Thyroid gland (tissue), 4 donors: ENCODE data around the gene CTNNBL1.

Experiments used
- POLR2A ChIP-seq, 2 donors: fragments of 450-650 bp; IDR thresholded peaks; one replicate each; pipeline ENCODE4 v1.6.1; 2017; ENCODE audit warnings: antibody characterized with exemption in 2 of 2, mild to moderate bottlenecking in 2 of 2, moderate library complexity in 1 of 2
- TF ChIP-seq, protein P1 (sequence below), 6 experiments: fragments of 200-600 bp in 3 of 6; fragments of 450-650 bp in 3 of 6; sonication (generic) in 3 of 6; IDR thresholded peaks; one replicate each; pipeline ENCODE4 v1.5.1; 2016 to 2019; ENCODE audit warnings: antibody characterized with exemption in 6 of 6, mild to moderate bottlenecking in 2 of 6, inconsistent platforms in 1 of 6, moderate library complexity in 1 of 6

- no peak for TF ChIP-seq POLR2A (IDR thresholded peaks at IDR 0.05)
- TF ChIP-seq, protein P1, sequence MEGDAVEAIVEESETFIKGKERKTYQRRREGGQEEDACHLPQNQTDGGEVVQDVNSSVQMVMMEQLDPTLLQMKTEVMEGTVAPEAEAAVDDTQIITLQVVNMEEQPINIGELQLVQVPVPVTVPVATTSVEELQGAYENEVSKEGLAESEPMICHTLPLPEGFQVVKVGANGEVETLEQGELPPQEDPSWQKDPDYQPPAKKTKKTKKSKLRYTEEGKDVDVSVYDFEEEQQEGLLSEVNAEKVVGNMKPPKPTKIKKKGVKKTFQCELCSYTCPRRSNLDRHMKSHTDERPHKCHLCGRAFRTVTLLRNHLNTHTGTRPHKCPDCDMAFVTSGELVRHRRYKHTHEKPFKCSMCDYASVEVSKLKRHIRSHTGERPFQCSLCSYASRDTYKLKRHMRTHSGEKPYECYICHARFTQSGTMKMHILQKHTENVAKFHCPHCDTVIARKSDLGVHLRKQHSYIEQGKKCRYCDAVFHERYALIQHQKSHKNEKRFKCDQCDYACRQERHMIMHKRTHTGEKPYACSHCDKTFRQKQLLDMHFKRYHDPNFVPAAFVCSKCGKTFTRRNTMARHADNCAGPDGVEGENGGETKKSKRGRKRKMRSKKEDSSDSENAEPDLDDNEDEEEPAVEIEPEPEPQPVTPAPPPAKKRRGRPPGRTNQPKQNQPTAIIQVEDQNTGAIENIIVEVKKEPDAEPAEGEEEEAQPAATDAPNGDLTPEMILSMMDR (IDR thresholded peaks at IDR 0.05): no peak
Observed at GRCh38 chr20:37669773-37670236, 24.0 kb upstream of the CTNNBL1 start.
